ENCODE measurements around the gene CELF4.

CELF4 gene

GRCh38 chr18:37565101-37565976 is at the start of gene CELF4:
Gene CELF4, minus strand, starts transcription at chr18:37565798.
- TF ChIP-seq, protein P1, sequence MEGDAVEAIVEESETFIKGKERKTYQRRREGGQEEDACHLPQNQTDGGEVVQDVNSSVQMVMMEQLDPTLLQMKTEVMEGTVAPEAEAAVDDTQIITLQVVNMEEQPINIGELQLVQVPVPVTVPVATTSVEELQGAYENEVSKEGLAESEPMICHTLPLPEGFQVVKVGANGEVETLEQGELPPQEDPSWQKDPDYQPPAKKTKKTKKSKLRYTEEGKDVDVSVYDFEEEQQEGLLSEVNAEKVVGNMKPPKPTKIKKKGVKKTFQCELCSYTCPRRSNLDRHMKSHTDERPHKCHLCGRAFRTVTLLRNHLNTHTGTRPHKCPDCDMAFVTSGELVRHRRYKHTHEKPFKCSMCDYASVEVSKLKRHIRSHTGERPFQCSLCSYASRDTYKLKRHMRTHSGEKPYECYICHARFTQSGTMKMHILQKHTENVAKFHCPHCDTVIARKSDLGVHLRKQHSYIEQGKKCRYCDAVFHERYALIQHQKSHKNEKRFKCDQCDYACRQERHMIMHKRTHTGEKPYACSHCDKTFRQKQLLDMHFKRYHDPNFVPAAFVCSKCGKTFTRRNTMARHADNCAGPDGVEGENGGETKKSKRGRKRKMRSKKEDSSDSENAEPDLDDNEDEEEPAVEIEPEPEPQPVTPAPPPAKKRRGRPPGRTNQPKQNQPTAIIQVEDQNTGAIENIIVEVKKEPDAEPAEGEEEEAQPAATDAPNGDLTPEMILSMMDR (IDR thresholded peaks at IDR 0.05; ENCODE audit: extremely low read depth, insufficient read depth, missing control alignments): no peak
- peak; percentile 50 for DNase-seq (ENCODE audit: low spot score)
- in situ Hi-C loops (cut with MboI; ENCODE audit: low pct_unique_long_range_greater_than_20kb, low sequenced_read_pairs, unreplicated experiment): no loop called here

DNA sequence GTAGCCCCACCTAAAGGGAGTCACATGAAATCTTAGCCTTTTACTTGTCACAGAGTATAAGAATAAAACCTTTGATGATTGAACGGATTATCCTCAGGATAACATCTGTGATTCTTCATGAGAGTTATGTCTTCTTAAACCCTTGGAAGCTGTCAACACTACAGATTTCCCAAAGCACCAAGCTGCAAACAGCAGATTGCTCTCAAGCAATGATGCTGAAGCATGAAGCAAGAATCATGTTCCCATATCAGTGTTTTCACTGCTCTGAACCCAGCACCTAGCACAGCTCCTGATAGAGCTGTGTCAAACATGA is 47.6 kb upstream of the CELF4 start:
- TF ChIP-seq, protein P1 (IDR thresholded peaks at IDR 0.05; ENCODE audit: extremely low read depth, insufficient read depth, missing control alignments): no peak
- in situ Hi-C loops (cut with MboI; ENCODE audit: low pct_unique_long_range_greater_than_20kb, low sequenced_read_pairs, unreplicated experiment): no loop called here
- DNase-seq (ENCODE audit: low spot score): no peak

DNA sequence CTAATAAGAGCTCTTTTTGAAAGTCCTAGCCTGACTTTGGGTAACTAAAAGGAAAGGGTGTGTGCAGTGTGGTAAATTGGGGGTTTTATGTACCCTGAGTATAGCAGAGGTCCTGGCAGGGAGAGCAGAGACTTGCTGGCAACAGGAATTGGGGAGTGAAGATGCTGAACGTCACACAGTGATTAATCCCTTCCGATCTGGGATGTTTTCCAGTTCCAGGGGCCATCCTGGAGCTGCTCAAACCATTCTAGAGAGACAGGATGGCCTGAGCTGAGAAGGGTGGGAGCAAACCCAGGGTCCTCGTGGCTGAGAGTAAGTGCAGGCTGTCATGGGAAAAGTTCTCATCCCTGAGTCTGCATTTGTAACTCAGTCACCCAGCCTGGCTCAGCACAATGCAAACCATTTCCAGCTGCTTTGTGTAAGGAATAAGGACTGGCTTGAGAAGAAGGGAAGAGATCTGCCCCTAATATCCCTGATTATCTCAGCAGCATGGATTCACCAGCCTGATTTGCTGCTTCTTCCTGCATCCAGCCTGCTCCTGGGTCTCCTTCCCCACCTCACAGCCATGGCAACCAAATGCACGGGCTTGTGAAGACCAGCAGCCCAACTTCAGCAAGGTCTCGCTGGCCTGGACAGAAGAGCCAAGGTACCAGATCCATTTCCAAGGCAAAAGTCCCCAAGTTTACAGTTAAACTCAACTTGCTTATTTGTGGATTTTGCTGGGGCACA is 47.1 kb upstream of the CELF4 start:
- TF ChIP-seq, protein P1 (IDR thresholded peaks at IDR 0.05; ENCODE audit: extremely low read depth, insufficient read depth, missing control alignments): no peak
- DNase-seq (ENCODE audit: low spot score): no peak
- in situ Hi-C loops (cut with MboI; ENCODE audit: low pct_unique_long_range_greater_than_20kb, low sequenced_read_pairs, unreplicated experiment): no loop called here

DNA sequence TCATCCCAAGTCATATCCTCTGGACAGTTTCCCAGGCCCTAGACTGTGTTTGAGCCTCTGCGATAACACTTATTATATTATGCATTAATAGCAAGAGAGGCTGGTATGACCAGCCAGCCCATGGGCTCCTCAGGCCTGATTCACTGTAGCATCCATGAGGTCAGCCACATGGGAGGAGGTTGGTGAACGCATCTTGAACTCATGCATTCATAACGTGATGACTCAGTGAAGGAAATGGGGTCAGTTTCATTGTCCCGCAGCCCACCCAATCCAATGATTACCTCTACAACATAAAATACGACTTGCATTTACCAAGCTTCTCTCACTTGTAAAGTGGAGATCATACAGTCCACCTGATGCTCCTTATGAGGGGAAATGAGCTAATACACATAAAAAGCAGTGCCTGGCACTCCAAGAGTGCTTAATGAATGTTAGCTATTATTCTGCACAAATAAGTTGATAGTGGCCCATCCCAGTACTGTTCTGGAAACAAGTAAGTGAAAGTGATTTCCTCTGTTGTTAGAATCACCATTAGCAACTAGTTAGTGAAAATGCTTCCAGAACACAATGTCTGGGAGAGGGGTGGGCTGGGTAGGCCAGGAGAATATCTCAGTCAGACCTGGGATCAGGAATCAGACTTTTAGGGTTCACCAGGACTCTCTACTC is 46.1 kb upstream of the CELF4 start:
- no peak for DNase-seq (ENCODE audit: low spot score)
- in situ Hi-C loops (cut with MboI; ENCODE audit: low pct_unique_long_range_greater_than_20kb, low sequenced_read_pairs, unreplicated experiment): no loop called here
- TF ChIP-seq, protein P1 (IDR thresholded peaks at IDR 0.05; ENCODE audit: extremely low read depth, insufficient read depth, missing control alignments): no peak

DNA sequence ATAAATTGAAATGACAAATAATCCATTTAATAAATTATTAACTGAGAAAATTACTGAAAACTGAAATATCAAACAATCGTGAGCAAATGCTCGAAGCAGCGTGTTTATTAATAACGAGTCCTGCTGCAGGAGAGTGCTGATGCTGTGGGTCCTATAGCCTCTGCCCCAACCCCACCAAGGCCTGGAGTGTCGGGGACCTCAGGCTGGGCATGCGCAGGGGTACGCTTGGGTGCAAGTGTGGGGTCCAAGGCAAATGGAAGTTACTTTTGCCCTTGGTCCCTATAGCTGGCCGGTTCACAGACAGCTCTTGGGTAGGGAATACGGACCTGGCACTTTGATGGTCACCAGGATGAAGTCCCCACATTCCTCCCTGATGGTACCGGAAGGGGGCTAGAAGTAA is 43.3 kb upstream of the CELF4 start:
- in situ Hi-C loops (cut with MboI; ENCODE audit: low pct_unique_long_range_greater_than_20kb, low sequenced_read_pairs, unreplicated experiment): no loop called here
- TF ChIP-seq, protein P1 (IDR thresholded peaks at IDR 0.05; ENCODE audit: extremely low read depth, insufficient read depth, missing control alignments): no peak
- DNase-seq (ENCODE audit: low spot score): no peak

- TF ChIP-seq, protein P1 (IDR thresholded peaks at IDR 0.05; ENCODE audit: extremely low read depth, insufficient read depth, missing control alignments): no peak
- DNase-seq (ENCODE audit: low spot score): no peak
- in situ Hi-C loops (cut with MboI; ENCODE audit: low pct_unique_long_range_greater_than_20kb, low sequenced_read_pairs, unreplicated experiment): no loop called here
These were observed 41.7 kb upstream of the CELF4 start for GRCh38 chr18:37607281-37607680.
